ENCODE measurements around the gene HSBP1. TPM values are rescaled to one million over a fixed set of nuclear protein-coding genes. Genes with fewer than 3 reads are reported as not detected.
A peak's percentile ranks its signal among the peaks of the same experiment; 100 is the strongest.

Gene HSBP1
- total RNA-seq, 2 donors from 2014 or later = 10.7 to 30.5 TPM

DNA sequence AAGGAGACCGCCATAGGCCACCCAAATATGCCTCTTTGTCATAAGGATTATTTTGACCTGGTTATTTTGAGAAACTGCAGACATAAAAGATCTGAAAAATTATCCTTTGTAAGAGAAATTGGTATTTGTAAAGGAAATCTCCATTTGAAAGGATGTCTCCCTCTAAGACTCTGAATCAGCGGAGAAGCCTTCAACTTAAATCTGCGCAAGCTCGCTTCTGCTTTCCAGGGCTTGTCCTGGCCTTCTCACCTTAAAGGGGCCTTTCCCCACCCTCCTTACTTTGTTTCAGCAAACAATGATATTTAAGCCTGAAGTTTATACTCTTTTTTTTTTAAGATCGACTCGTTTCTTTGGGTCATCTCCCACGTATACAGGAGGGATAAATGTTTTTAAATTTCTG is 34.5 kb downstream of the HSBP1 start:
- Histone ChIP-seq H3K4me3 (no peak overlapping the region), H3K36me3 (no peaks in the 10 kb centered on the region), H3K9me3 (no peaks in the 10 kb centered on the region), H3K4me1 (no peaks in the 10 kb centered on the region), H3K27me3 (no peaks in the 10 kb centered on the region), H3K27ac (no peak overlapping the region)
- TF ChIP-seq, protein P1, sequence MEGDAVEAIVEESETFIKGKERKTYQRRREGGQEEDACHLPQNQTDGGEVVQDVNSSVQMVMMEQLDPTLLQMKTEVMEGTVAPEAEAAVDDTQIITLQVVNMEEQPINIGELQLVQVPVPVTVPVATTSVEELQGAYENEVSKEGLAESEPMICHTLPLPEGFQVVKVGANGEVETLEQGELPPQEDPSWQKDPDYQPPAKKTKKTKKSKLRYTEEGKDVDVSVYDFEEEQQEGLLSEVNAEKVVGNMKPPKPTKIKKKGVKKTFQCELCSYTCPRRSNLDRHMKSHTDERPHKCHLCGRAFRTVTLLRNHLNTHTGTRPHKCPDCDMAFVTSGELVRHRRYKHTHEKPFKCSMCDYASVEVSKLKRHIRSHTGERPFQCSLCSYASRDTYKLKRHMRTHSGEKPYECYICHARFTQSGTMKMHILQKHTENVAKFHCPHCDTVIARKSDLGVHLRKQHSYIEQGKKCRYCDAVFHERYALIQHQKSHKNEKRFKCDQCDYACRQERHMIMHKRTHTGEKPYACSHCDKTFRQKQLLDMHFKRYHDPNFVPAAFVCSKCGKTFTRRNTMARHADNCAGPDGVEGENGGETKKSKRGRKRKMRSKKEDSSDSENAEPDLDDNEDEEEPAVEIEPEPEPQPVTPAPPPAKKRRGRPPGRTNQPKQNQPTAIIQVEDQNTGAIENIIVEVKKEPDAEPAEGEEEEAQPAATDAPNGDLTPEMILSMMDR (IDR thresholded peaks at IDR 0.05) = no peak
- no peak for DNase-seq (ENCODE audit: low spot score)

DNA sequence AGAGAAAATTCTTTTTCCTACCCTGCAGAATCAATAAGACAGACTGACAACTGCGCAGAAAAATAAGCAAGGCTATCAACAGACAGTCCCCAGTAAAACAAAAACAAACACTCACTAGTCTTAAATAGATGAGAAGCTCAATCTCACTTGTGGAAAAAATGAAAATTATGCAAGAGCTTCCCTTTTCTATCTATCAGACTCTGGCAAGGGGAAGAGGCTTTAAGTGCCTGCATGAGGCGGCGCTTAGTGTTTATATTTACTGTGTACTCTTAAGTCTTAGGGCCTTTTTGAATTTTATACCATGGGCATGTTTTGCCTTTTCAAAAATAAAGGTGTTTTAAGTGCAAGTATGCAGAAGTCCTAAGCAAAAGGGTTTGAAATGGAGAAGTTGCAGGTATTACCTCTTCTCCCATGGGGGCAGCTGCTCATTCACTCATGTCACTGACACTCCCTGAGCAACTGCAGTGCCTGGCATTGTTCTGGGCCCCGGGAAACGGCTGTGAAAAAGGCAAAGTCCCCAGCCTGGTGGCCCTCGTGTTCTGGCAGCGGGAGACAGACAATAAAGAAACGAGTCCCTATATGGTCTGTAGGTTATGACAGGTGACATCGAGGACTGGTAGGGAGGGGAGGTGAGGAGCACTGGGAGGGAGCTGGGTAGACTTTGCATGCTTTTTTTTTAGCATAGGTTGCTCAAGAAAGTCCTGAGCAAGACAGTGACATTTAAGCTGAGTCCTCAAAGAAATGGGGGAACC is 35.2 kb downstream of the HSBP1 start:
- TF ChIP-seq, protein P1 (IDR thresholded peaks at IDR 0.05) = no peak
- no peaks in the 10 kb centered on the region for H3K9me3 ChIP-seq
- no peak overlapping the region for H3K27ac ChIP-seq
- H3K4me3 ChIP-seq = no peak overlapping the region
- H3K4me1 ChIP-seq = no peaks in the 10 kb centered on the region
- H3K27me3 ChIP-seq = no peaks in the 10 kb centered on the region
- no peaks in the 10 kb centered on the region for H3K36me3 ChIP-seq
- no peak for DNase-seq (ENCODE audit: low spot score)

DNA sequence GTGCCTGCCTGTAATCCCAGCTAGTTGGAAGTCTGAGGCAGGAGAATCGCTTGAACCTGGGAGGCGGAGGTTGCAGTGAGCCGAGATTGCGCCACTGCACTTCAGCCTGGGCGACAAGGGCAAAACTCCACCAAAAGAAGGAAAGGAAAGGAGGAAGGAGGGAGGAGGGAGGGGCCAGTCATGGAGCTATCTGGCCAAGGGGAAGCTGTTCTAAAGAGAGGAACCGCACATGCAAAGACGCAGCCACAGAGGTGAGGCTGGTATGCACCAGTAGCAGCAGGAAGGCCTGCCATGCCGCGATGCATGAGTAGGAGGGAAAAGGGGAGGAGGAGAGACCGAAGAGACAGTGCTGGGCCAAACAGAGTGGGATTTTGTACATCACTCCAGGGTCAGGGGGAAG is 35.9 kb downstream of the HSBP1 start:
- Histone ChIP-seq H3K9me3 (no peaks in the 10 kb centered on the region), H3K4me3 (no peak overlapping the region), H3K36me3 (no peaks in the 10 kb centered on the region), H3K27me3 (no peaks in the 10 kb centered on the region), H3K27ac (no peak overlapping the region), H3K4me1 (no peaks in the 10 kb centered on the region)
- DNase-seq (ENCODE audit: low spot score) = no peak
- TF ChIP-seq, protein P1 (IDR thresholded peaks at IDR 0.05) = no peak

DNA sequence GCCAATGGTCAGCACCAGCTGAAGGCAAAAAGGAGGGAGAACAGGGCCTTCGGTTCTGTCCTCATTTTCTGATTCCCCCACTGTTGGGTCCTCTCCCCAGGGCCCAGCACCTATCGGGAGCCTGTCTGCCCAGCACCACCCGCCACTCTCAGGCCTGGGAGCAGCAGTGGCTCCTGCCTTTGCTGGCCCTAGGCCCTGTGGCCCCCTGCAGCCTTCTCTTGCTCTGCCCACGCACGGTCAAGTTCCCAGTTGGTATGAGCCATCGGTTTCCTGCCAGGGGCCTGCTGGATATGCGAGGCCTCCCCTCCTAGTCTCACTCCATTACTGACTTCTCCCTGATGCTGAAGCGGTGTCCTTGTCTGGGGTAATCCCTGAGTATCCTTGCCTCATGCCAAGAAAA is 37.5 kb downstream of the HSBP1 start:
- TF ChIP-seq, protein P1 (IDR thresholded peaks at IDR 0.05) = no peak
- DNase-seq (ENCODE audit: low spot score) = no peak
- no peaks in the 10 kb centered on the region for H3K36me3 ChIP-seq
- H3K9me3 ChIP-seq = no peaks in the 10 kb centered on the region
- H3K4me3 ChIP-seq = no peak overlapping the region
- no peak overlapping the region for H3K27ac ChIP-seq
- no peaks in the 10 kb centered on the region for H3K4me1 ChIP-seq
- H3K27me3 ChIP-seq = no peaks in the 10 kb centered on the region

DNA sequence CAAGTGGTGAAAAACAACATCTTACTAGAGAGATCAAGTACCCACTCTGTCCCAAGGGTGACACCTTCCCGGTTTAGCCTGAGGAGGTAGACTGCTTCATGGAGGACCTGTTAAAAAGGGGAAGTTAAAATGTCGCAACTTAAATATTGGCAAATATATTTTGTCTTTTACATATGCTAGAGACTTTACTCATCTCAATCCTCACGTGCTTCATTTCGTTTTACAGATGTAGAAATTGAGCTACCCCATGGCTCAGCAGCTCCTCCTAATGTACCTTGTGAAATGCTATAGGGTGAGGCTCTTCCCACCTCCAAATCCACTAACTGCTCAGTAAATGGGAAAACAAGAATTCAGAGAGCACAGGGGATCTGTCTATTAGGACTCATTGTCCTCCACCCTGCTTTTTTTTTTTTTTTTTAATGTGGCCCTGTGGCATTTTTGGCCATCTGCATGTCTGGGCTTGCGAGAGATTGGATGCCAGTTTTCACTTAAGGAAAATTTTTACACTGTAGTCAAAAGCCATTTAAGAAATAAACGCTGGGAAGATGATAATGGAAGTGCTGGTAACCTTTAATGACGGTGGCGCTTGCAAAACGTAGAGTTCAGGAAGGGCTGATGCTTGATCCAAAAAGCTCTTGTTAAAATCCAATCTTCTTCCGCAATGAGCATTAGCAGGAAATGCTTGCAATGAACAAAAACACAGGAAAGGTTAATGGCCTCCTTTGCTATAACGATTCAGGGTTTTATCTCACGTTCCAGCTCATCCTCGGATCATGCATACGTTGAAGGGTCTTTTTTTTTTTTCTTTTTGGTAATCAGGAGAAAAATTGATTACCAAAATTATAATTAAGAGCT is 39.8 kb downstream of the HSBP1 start:
- Histone ChIP-seq H3K27me3 (no peaks in the 10 kb centered on the region), H3K27ac (no peak overlapping the region), H3K9me3 (no peaks in the 10 kb centered on the region), H3K36me3 (no peaks in the 10 kb centered on the region), H3K4me1 (no peaks in the 10 kb centered on the region), H3K4me3 (no peak overlapping the region)
- peak; percentile 34 for DNase-seq (ENCODE audit: low spot score)
- TF ChIP-seq, protein P1 (IDR thresholded peaks at IDR 0.05) = no peak

Data from right atrium auricular region (tissue), 2 donors.